Kidney (tissue), 14 donors: Measurements from ENCODE around the gene PRKCE. TPM values are rescaled to one million over a fixed set of nuclear protein-coding genes. Genes with fewer than 3 reads are reported as not detected.

Source experiments
- DNase-seq, 5 donors: peaks; one replicate each; pipeline ENCODE4 v3.0.0-alpha.2; 2013 to 2020
- FAIRE-seq: peaks from 2 replicates; lab custom pipeline; 2012; peaks lifted over from hg19 to GRCh38; lab: Jason Lieb, UNC
- H3K27ac ChIP-seq, 2 donors: one replicate each; pipeline ENCODE4 v1.7.0; 2013; ENCODE audit warnings: low read depth in 2 of 2, low read length in 2 of 2, inconsistent platforms in 1 of 2
- H3K27me3 ChIP-seq: one replicate; pipeline ENCODE4 v1.7.1; 2013; ENCODE audit warnings: low read length, inconsistent platforms; ENCODE audit not compliant: control insufficient read depth, insufficient read depth
- H3K36me3 ChIP-seq, 3 donors: one replicate each; pipeline versions ENCODE4 v1.7.0 to v1.7.1; 2013; ENCODE audit warnings: low read length in 3 of 3, control low read depth in 1 of 3, inconsistent platforms in 1 of 3; ENCODE audit not compliant: insufficient read depth in 3 of 3, control insufficient read depth in 2 of 3
- H3K4me1 ChIP-seq, 3 donors: one replicate each; pipeline versions ENCODE4 v1.7.0 to v1.7.1; 2013; ENCODE audit warnings: low read length in 3 of 3, inconsistent platforms in 1 of 3, low read depth in 1 of 3; ENCODE audit not compliant: control insufficient read depth in 2 of 3, insufficient read depth in 2 of 3
- H3K4me3 ChIP-seq, 3 donors: one replicate each; pipeline versions ENCODE4 v1.7.0 to v1.8.1; 2013; ENCODE audit warnings: low read length in 3 of 3, control low read depth in 1 of 3, inconsistent platforms in 1 of 3
- H3K9ac ChIP-seq, 3 donors: one replicate each; pipeline versions ENCODE4 v1.7.0 to v1.7.1; 2013; ENCODE audit warnings: low read length in 3 of 3, control low read depth in 1 of 3, inconsistent platforms in 1 of 3
- H3K9me3 ChIP-seq, 3 donors: one replicate each; pipeline versions ENCODE4 v1.7.0 to v1.7.1; 2013; ENCODE audit warnings: low read length in 3 of 3, control low read depth in 1 of 3, inconsistent platforms in 1 of 3; ENCODE audit not compliant: control insufficient read depth in 2 of 3, insufficient read depth in 1 of 3
- intact Hi-C: fragments of 100-400 bp; cut with DNase I; formaldehyde crosslinking; loops from one replicate; pipeline ENCODE4 v1.11.1; 2022
- polyA plus RNA-seq: library from polyadenylated mRNA; stranded (reverse); fragments of 350-450 nt; fragmentation: Illumina TruSeq; extraction: RNeasy Lipid Tissue Mini Kit (QIAGEN cat#74804); gene quantifications from one replicate; pipeline ENCODE4 v1.2.3, GENCODE V29; 2014; ENCODE audit warnings: low read depth, low replicate concordance; ENCODE audit not compliant: insufficient read depth
- total RNA-seq: library from RNA; stranded (reverse); fragmentation: NEBNext Ultra II Directional; extraction: Animal tissue kit (Norgen Biotek cat#: 25700); gene quantifications from one replicate; pipeline ENCODE4 v1.2.1, GENCODE V29; 2021
- TF ChIP-seq, protein P1 (sequence below): IDR thresholded peaks from 3 replicates; pipeline ENCODE4 v1.5.1; 2012; ENCODE audit warnings: mild to moderate bottlenecking, moderate library complexity, borderline replicate concordance; ENCODE audit not compliant: insufficient read depth; ENCODE audit errors: extremely low read depth
- donor health status: control.
- donor health status: control.
- donor health status: control.
- donor health status: control.
- donor health status: control.
- donor health status: DM: yes; HTN: yes; CAD: no.
- donor health status: Normal renal cell carcinoma (clear cell type).

The PRKCE gene
- total and polyA plus RNA-seq, 2 donors from 2014 or later, result 11.1 to 27.3 TPM

DNA sequence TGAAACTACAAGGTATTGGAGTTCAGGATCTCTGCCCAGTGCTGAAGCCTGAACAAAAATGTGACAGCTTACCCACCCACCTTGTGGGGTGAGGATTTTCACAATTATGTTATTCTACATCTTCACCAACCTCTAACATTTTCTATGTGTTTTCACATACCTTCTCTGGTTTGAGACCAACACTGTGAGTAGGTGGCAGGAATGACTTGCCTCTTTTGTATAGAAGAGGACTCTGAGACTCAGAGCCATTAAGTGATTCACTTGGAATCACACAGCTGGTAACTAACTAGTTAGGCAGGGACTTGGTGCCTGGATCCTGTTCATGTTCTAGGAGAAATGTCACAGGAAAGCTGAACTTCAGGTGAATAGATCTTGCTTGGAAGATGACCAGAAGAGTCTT is 25.7 kb upstream of the PRKCE start:
- DNase-seq (no peak), FAIRE-seq (no peak)
- TF ChIP-seq, protein P1, sequence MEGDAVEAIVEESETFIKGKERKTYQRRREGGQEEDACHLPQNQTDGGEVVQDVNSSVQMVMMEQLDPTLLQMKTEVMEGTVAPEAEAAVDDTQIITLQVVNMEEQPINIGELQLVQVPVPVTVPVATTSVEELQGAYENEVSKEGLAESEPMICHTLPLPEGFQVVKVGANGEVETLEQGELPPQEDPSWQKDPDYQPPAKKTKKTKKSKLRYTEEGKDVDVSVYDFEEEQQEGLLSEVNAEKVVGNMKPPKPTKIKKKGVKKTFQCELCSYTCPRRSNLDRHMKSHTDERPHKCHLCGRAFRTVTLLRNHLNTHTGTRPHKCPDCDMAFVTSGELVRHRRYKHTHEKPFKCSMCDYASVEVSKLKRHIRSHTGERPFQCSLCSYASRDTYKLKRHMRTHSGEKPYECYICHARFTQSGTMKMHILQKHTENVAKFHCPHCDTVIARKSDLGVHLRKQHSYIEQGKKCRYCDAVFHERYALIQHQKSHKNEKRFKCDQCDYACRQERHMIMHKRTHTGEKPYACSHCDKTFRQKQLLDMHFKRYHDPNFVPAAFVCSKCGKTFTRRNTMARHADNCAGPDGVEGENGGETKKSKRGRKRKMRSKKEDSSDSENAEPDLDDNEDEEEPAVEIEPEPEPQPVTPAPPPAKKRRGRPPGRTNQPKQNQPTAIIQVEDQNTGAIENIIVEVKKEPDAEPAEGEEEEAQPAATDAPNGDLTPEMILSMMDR, result no peak
- Histone ChIP-seq H3K9ac (no peak overlapping the region), H3K4me1 (no peaks in the 10 kb centered on the region), H3K9me3 (no peaks in the 10 kb centered on the region), H3K4me3 (no peak overlapping the region), H3K27me3 (no peaks in the 10 kb centered on the region), H3K36me3 (no peaks in the 10 kb centered on the region), H3K27ac (no peak overlapping the region)
- intact Hi-C loops, result no loop called here

DNA sequence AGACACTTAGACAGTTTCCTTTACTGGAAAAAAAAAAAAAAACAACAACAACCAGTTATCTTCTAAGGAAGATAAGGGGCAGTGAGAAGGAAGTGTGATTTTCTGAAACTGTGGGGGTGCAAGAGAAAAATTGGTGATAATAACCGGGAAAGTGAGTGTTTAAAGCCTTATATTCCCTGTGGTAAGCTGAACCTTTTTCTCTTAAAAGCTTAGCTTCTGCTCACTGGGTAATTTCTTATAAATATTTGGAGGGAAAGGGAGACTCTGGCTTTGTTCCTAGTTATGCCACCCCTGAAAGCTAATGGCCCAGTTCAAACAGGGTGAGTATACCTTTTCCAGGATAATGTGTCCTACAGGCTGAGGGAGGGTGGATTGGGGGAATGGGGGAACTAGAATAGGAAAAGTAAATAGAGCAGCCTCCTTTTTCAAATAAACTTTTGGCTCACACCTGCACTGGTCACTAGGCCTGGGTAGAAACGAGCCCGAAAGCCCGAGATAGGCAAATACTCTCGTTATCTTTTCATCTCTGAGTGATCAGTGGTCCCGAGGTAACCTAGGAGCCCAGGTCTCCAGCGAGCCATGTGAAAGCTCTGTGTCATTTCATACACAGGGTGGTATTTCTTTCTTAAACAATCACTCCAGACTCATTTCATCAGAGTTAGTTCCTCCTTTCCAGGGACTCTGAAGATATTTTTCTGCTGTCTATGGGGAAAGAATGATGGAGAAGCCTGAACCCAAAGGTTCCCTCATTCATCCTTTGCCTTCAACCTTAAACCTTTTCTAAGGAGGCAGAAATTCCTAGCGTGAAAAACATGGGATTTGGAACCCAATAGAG is 24.9 kb upstream of the PRKCE start:
- DNase-seq, result no peak
- no peak overlapping the region for H3K4me3 ChIP-seq
- no peak overlapping the region for H3K27ac ChIP-seq
- no peaks in the 10 kb centered on the region for H3K9me3 ChIP-seq
- intact Hi-C loops, result no loop called here
- no peaks in the 10 kb centered on the region for H3K4me1 ChIP-seq
- FAIRE-seq, result no peak
- H3K27me3 ChIP-seq, result no peaks in the 10 kb centered on the region
- H3K36me3 ChIP-seq, result no peaks in the 10 kb centered on the region
- TF ChIP-seq, protein P1, result no peak
- no peak overlapping the region for H3K9ac ChIP-seq

DNA sequence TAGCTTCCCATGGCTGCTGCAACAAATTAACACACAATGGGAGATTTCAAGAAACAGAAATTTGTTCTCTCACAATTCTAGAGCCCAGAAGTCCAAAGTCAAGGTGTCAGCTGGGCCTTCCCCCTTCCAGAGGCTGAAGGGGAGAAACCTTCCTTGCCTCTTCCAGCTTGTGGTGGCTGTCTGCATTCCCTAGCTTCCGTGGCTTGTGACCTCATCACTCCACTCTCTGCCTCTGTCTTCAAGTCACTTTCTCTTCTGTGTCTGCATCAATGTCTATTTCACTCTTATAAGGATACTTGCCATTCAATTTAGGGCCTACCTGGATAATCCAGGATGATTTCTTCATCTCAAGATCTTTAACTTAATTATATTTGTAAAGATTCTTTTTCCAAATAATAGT is 23.6 kb upstream of the PRKCE start:
- TF ChIP-seq, protein P1, result no peak
- DNase-seq (no peak), FAIRE-seq (no peak)
- no peaks in the 10 kb centered on the region for H3K27me3 ChIP-seq
- no peaks in the 10 kb centered on the region for H3K36me3 ChIP-seq
- H3K9ac ChIP-seq, result no peak overlapping the region
- intact Hi-C loops, result no loop called here
- no peaks in the 10 kb centered on the region for H3K9me3 ChIP-seq
- H3K4me1 ChIP-seq, result no peaks in the 10 kb centered on the region
- no peak overlapping the region for H3K4me3 ChIP-seq
- no peak overlapping the region for H3K27ac ChIP-seq
